ENCODE results near the gene MIER1. TPM values are rescaled to one million over a fixed set of nuclear protein-coding genes. Genes with fewer than 3 reads are reported as not detected.
"Not testable (repeated sequence)": the region's sequence is repeated elsewhere in the genome, so short reads cannot be mapped to it uniquely, and the experiment has no call there.

Gene MIER1
- total RNA-seq: 29.7 TPM

DNA sequence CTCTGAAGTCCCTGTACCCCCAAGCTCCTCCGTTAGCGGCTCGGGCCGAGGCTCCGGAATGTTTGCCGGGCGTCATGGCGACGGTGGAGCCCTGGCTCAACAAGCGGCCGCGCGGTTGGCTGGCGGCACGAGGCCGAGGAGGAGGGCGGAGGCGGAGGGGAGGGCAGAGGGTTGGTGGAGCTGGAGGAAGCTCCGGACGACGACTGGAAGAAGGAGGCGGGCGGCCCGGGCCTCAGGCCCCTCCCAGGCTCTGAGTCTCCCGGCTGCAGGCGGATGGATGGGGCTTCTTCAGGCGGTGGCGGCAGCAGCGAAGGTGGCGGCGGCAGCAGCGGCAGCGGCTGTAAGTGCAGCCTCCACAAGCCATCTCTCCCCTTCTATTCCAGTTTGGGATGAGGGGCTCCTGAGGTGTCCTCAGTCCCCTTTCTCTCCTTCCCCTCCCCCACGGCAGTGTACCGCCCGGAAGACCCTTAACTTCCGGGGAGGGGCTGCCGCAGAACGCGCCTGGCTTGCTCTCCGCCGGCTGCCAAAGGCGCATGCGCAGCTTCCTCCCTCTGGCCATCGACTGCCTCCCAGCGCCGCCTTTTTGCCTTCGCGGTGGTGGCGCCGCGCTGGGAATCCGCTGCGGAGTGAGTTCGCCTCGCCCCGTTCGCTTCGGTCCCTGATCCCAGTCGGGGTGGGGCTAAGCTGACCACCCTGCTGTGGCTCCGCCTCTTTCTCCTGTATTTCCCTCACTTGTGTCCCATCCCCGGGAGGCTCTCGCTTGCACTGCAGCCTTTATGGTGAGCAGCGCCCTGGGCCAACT, at the start of gene MIER1, which contains the start of gene DNAI4:
TSS of gene MIER1 (plus strand) at position 235 of the 802 bp plus-strand sequence. CDS start at position 274, 39 bp downstream.
TSS of gene DNAI4 (minus strand) at position 101 of the 802 bp plus-strand sequence. CDS start at position 76, 25 bp downstream.
- H3K27ac ChIP-seq (ENCODE audit: low read depth, low read length): peak within 1 kb of the TSS; percentile 90
- H3K9ac ChIP-seq (ENCODE audit: low read depth in 1 of 3, low read length in 3 of 3): peak within 1 kb of the TSS; percentile 84 to 92 (median 90)
- H3K4me3 ChIP-seq (ENCODE audit: low read length in 3 of 3): peak within 1 kb of the TSS; percentile 90 to 97 (median 95)
- H3K36me3 ChIP-seq (ENCODE audit: control insufficient read depth in 3 of 3, insufficient read depth in 3 of 3, low read length in 3 of 3): peaks cover 0 to 2% (median 0%) of the 10 kb centered on the region in 3 donors
- no peaks in the 10 kb centered on the region for H3K27me3 ChIP-seq (ENCODE audit: control insufficient read depth in 3 of 3, insufficient read depth in 3 of 3, low read length in 3 of 3)
- H3K9me3 ChIP-seq (ENCODE audit: control insufficient read depth in 3 of 3, low read length in 3 of 3): no peaks in the 10 kb centered on the region
- H3K4me1 ChIP-seq (ENCODE audit: control insufficient read depth in 3 of 3, insufficient read depth in 3 of 3, low read length in 3 of 3): peaks cover 15 to 28% (median 26%) of the 10 kb centered on the region in 3 donors

DNA sequence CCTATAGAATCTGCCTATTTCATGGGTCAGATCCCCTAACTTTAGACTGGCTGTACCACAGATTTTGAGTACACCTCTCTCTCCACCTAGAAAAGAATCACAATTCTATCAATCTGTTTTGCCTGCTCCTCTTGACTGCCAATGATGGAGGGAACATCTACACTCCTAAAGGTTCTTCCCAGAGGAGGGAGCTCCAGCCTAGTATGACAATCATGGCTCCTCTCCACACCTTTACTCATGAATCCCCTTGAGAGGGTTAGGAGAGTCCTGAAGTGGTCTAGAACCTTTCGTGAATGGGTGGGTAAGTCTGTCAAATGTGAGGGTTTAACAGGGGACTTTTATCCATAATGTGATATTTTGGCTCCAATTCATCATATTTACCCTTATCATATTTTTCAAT, 48.1 kb upstream of the MIER1 start:
- no peaks in the 10 kb centered on the region for H3K36me3 ChIP-seq (ENCODE audit: control insufficient read depth in 3 of 3, insufficient read depth in 3 of 3, low read length in 3 of 3)
- H3K27ac ChIP-seq (ENCODE audit: low read depth, low read length): no peak overlapping the region

DNA sequence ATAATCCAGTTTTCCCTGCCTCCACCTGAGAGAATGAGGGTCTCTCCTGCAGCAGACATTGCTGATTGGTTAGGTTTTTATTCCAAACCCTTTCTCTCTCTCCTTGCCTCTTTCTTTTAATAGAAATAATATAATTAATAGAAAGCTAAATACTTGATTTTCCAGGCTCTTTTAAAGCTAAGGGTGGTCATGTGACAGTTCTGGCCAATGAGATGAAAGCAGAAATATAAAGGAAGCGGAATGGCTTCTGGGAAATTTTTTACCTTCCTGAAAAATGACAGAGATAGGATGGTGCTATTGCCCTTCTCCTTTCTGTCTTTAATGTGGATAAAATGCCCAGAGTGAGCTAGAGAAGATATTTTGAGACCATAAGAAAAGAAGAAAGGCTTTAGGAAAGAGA, 35.8 kb upstream of the MIER1 start:
- Histone ChIP-seq H3K27ac (ENCODE audit: low read depth, low read length) (no peak overlapping the region), H3K36me3 (ENCODE audit: control insufficient read depth in 3 of 3, insufficient read depth in 3 of 3, low read length in 3 of 3) (no peaks in the 10 kb centered on the region), H3K4me3 (ENCODE audit: low read length in 3 of 3) (no peak overlapping the region), H3K9me3 (ENCODE audit: control insufficient read depth in 3 of 3, low read length in 3 of 3) (no peaks in the 10 kb centered on the region), H3K27me3 (ENCODE audit: control insufficient read depth in 3 of 3, insufficient read depth in 3 of 3, low read length in 3 of 3) (no peaks in the 10 kb centered on the region), H3K4me1 (ENCODE audit: control insufficient read depth in 3 of 3, insufficient read depth in 3 of 3, low read length in 3 of 3) (no peaks in the 10 kb centered on the region), H3K9ac (ENCODE audit: low read depth in 1 of 3, low read length in 3 of 3) (no peak overlapping the region)

More for the DNA sequence above, 48.1 kb upstream of the MIER1 start:
- Histone ChIP-seq H3K9ac (ENCODE audit: low read depth in 1 of 3, low read length in 3 of 3) (no peak overlapping the region), H3K9me3 (ENCODE audit: control insufficient read depth in 3 of 3, low read length in 3 of 3) (peaks cover 0 to 3% (median 0%) of the 10 kb centered on the region in 3 donors), H3K4me1 (ENCODE audit: control insufficient read depth in 3 of 3, insufficient read depth in 3 of 3, low read length in 3 of 3) (no peaks in the 10 kb centered on the region), H3K4me3 (ENCODE audit: low read length in 3 of 3) (no peak overlapping the region), H3K27me3 (ENCODE audit: control insufficient read depth in 3 of 3, insufficient read depth in 3 of 3, low read length in 3 of 3) (no peaks in the 10 kb centered on the region)

DNA sequence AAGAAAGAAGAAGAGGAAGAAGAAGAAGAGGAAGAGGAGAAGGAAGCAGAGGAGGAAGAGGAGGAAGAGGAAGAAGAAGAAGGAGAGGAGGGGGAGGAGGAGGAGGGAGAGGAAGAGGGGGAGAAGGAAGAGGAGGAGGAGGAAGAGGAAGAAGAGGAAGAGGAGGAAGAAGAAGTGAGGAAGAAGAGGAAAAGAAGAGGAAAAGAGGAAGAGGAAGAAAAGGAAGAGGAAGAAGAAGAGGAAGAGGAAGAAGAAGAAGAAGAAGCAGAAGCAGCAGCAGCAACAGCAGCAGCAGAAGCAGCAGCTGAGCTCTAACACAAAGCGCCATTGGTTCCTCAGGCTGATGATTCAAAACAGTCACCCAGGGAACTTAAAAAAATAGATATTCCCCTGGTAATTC, 34.2 kb upstream of the MIER1 start:
- H3K27ac ChIP-seq (ENCODE audit: low read depth, low read length): no peak overlapping the region
- H3K4me3 ChIP-seq (ENCODE audit: low read length in 3 of 3): no peak overlapping the region
- no peak overlapping the region for H3K9ac ChIP-seq (ENCODE audit: low read depth in 1 of 3, low read length in 3 of 3)
- H3K9me3 ChIP-seq (ENCODE audit: control insufficient read depth in 3 of 3, low read length in 3 of 3): no peaks in the 10 kb centered on the region
- no peaks in the 10 kb centered on the region for H3K4me1 ChIP-seq (ENCODE audit: control insufficient read depth in 3 of 3, insufficient read depth in 3 of 3, low read length in 3 of 3)
- H3K36me3 ChIP-seq (ENCODE audit: control insufficient read depth in 3 of 3, insufficient read depth in 3 of 3, low read length in 3 of 3): no peaks in the 10 kb centered on the region
- H3K27me3 ChIP-seq (ENCODE audit: control insufficient read depth in 3 of 3, insufficient read depth in 3 of 3, low read length in 3 of 3): no peaks in the 10 kb centered on the region

DNA sequence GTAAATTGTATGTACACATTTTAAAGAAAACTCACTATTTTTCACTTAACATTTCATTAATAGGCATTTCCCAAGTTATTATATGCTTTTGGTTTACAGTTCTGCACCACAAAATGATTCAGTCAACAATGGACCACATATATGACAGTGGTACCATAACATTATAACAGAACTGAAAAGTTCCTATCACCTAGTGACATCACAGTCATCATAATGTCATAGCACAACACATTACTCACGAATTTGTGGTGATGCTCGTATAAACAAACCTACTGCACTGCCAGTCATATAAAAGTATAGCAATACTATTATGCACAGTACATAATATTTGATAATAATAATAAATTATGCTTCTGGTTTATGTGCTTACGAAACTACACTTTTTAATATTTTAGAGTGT, 31.1 kb upstream of the MIER1 start:
- H3K27me3 ChIP-seq (ENCODE audit: control insufficient read depth in 3 of 3, insufficient read depth in 3 of 3, low read length in 3 of 3): no peaks in the 10 kb centered on the region
- H3K27ac ChIP-seq (ENCODE audit: low read depth, low read length): no peak overlapping the region
- no peak overlapping the region for H3K4me3 ChIP-seq (ENCODE audit: low read length in 3 of 3)
- H3K9ac ChIP-seq (ENCODE audit: low read depth in 1 of 3, low read length in 3 of 3): no peak overlapping the region
- no peaks in the 10 kb centered on the region for H3K4me1 ChIP-seq (ENCODE audit: control insufficient read depth in 3 of 3, insufficient read depth in 3 of 3, low read length in 3 of 3)
- H3K36me3 ChIP-seq (ENCODE audit: control insufficient read depth in 3 of 3, insufficient read depth in 3 of 3, low read length in 3 of 3): no peaks in the 10 kb centered on the region
- H3K9me3 ChIP-seq (ENCODE audit: control insufficient read depth in 3 of 3, low read length in 3 of 3): no peaks in the 10 kb centered on the region

DNA sequence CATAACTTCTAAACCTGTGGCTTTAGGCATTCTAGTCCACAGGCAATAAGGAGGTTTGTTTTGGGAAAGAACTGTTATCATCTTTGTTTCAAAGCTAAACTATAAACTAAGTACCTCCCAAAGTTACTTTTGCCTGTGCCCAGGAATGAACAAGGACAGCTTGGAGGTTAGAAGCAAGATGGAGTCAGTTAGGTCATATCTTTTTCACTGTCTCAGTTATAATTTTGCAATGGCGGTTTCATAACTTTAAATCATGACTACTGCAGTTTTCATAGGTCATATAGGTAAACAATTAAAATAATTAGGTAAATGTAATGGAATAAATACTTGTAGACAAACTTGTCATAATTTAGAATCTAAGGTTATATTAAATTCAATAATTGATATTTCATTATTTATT, 9.6 kb upstream of the MIER1 start:
- H3K36me3 ChIP-seq (ENCODE audit: control insufficient read depth in 3 of 3, insufficient read depth in 3 of 3, low read length in 3 of 3); H3K4me3 ChIP-seq (ENCODE audit: low read length in 3 of 3); H3K9me3 ChIP-seq (ENCODE audit: control insufficient read depth in 3 of 3, low read length in 3 of 3); H3K27ac ChIP-seq (ENCODE audit: low read depth, low read length); H3K9ac ChIP-seq (ENCODE audit: low read depth in 1 of 3, low read length in 3 of 3); H3K27me3 ChIP-seq (ENCODE audit: control insufficient read depth in 3 of 3, insufficient read depth in 3 of 3, low read length in 3 of 3); H3K4me1 ChIP-seq (ENCODE audit: control insufficient read depth in 3 of 3, insufficient read depth in 3 of 3, low read length in 3 of 3): not testable (repeated sequence)

DNA sequence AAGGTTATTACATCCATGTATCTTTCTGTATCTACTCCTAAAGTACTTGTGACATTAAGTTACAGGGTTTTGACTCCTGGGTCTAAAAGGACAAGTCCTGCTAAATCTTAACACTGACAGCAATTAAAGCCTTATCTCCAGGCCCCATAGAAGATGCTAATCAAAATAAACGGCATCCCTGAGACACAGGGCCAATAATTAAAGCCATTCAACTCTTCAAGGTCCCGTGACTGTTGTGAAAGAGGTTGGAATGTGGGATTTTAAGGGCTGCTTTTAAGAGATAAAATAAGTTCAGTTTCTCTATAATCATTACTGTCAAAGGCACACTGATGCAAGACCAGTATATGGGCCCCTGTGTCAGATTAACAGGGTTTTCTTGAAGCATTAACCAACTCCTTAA, 8.5 kb upstream of the MIER1 start:
- H3K9me3 ChIP-seq (ENCODE audit: control insufficient read depth in 3 of 3, low read length in 3 of 3): no peaks in the 10 kb centered on the region
- H3K36me3 ChIP-seq (ENCODE audit: control insufficient read depth in 3 of 3, insufficient read depth in 3 of 3, low read length in 3 of 3): peaks cover 0 to 2% (median 0%) of the 10 kb centered on the region in 3 donors
- H3K27me3 ChIP-seq (ENCODE audit: control insufficient read depth in 3 of 3, insufficient read depth in 3 of 3, low read length in 3 of 3): no peaks in the 10 kb centered on the region
- no peaks in the 10 kb centered on the region for H3K4me1 ChIP-seq (ENCODE audit: control insufficient read depth in 3 of 3, insufficient read depth in 3 of 3, low read length in 3 of 3)
- no peak overlapping the region for H3K27ac ChIP-seq (ENCODE audit: low read depth, low read length)
- no peak overlapping the region for H3K4me3 ChIP-seq (ENCODE audit: low read length in 3 of 3)
- no peak overlapping the region for H3K9ac ChIP-seq (ENCODE audit: low read depth in 1 of 3, low read length in 3 of 3)

DNA sequence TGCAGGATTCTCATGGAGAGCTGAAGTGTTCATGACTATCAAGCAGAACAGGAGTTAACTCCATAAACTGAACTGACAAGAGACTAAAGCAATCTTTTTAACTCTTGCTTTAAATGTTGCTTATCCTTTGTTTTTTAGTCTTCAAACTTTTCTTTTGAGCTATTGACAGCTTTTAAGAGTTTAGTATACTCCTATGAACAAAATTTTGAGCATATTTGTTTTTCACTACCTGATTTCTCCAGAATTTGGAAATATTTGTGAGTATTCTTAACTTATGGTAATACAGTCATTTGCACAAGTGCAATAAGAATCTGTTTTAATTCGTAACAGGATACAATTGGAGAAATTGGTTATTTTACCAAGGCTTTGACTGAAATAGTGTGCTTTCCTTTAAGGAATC, 7.3 kb upstream of the MIER1 start:
- peaks cover 0 to 2% (median 0%) of the 10 kb centered on the region in 3 donors for H3K36me3 ChIP-seq (ENCODE audit: control insufficient read depth in 3 of 3, insufficient read depth in 3 of 3, low read length in 3 of 3)
- H3K4me3 ChIP-seq (ENCODE audit: low read length in 3 of 3): no peak overlapping the region
- no peaks in the 10 kb centered on the region for H3K9me3 ChIP-seq (ENCODE audit: control insufficient read depth in 3 of 3, low read length in 3 of 3)
- no peaks in the 10 kb centered on the region for H3K4me1 ChIP-seq (ENCODE audit: control insufficient read depth in 3 of 3, insufficient read depth in 3 of 3, low read length in 3 of 3)
- H3K27ac ChIP-seq (ENCODE audit: low read depth, low read length): no peak overlapping the region
- H3K27me3 ChIP-seq (ENCODE audit: control insufficient read depth in 3 of 3, insufficient read depth in 3 of 3, low read length in 3 of 3): no peaks in the 10 kb centered on the region
- H3K9ac ChIP-seq (ENCODE audit: low read depth in 1 of 3, low read length in 3 of 3): no peak overlapping the region

DNA sequence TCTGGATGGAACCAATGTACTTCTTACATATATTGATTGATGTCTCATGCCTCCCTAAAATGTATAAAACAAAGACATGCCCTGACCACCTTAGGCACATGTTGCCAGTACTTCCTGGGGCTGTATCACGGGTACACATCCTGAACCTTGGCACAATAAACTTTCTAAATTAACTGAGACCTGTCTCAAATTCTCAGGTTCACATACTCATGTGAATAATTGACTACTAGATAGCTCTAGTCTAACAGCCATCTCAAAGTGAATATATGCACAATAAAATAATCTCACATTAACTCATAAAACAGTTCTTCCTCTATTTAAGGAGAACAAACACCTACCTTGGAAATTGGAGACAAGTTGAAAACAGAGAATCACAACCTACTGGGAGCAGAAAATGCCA, 5.7 kb upstream of the MIER1 start:
- H3K27me3 ChIP-seq (ENCODE audit: control insufficient read depth in 3 of 3, insufficient read depth in 3 of 3, low read length in 3 of 3): no peaks in the 10 kb centered on the region
- no peak overlapping the region for H3K4me3 ChIP-seq (ENCODE audit: low read length in 3 of 3)
- no peaks in the 10 kb centered on the region for H3K9me3 ChIP-seq (ENCODE audit: control insufficient read depth in 3 of 3, low read length in 3 of 3)
- peaks cover 0 to 2% (median 0%) of the 10 kb centered on the region in 3 donors for H3K36me3 ChIP-seq (ENCODE audit: control insufficient read depth in 3 of 3, insufficient read depth in 3 of 3, low read length in 3 of 3)
- H3K27ac ChIP-seq (ENCODE audit: low read depth, low read length): no peak overlapping the region
- H3K9ac ChIP-seq (ENCODE audit: low read depth in 1 of 3, low read length in 3 of 3): no peak overlapping the region
- H3K4me1 ChIP-seq (ENCODE audit: control insufficient read depth in 3 of 3, insufficient read depth in 3 of 3, low read length in 3 of 3): peaks cover 7 to 13% (median 10%) of the 10 kb centered on the region in 3 donors

DNA sequence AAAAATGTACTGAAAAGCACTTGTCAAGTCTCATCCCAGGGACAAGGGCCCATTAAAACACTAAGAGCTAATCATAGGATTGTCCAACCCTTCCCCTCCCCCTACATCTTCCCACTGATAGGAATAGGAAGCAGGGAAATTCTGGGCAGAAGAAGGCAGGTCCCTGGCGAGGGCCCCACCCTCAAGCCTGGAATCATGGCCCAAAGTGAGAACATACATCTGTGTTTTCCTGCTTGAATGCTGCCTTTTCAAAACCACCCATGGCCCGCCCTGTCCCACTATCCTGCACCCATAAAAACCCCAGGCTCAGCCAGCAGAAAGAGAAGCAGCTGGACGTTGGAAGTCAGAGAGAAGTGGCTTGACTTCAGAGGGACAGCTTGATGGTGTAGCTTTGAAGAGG, 5.0 kb upstream of the MIER1 start:
- Histone ChIP-seq H3K9ac (ENCODE audit: low read depth in 1 of 3, low read length in 3 of 3) (no peak overlapping the region), H3K4me3 (ENCODE audit: low read length in 3 of 3) (no peak overlapping the region), H3K27me3 (ENCODE audit: control insufficient read depth in 3 of 3, insufficient read depth in 3 of 3, low read length in 3 of 3) (no peaks in the 10 kb centered on the region), H3K9me3 (ENCODE audit: control insufficient read depth in 3 of 3, low read length in 3 of 3) (no peaks in the 10 kb centered on the region), H3K4me1 (ENCODE audit: control insufficient read depth in 3 of 3, insufficient read depth in 3 of 3, low read length in 3 of 3) (peaks cover 7 to 14% (median 10%) of the 10 kb centered on the region in 3 donors), H3K36me3 (ENCODE audit: control insufficient read depth in 3 of 3, insufficient read depth in 3 of 3, low read length in 3 of 3) (peaks cover 0 to 2% (median 0%) of the 10 kb centered on the region in 3 donors), H3K27ac (ENCODE audit: low read depth, low read length) (no peak overlapping the region)

All from skeletal muscle tissue (tissue), 4 donors.